ENCODE results near the gene ZBTB47.
A peak's percentile ranks its signal among the peaks of the same experiment; 100 is the strongest.

The ZBTB47 gene

GRCh38 chr3:42665050-42665878 lies 11.8 kb downstream of the ZBTB47 start:
- DNase-seq (ENCODE audit: low spot score), result peak; percentile 8

- peak; percentile 11 for DNase-seq (ENCODE audit: low spot score)
Measured at GRCh38 chr3:42666022-42666421, 12.5 kb downstream of the ZBTB47 start.

- DNase-seq (ENCODE audit: low spot score), result peak; percentile 6
Measured at GRCh38 chr3:42666577-42666998, 13.1 kb downstream of the ZBTB47 start.

- DNase-seq (ENCODE audit: low spot score), result peak; percentile 8
Measured at GRCh38 chr3:42667096-42667522, 13.6 kb downstream of the ZBTB47 start.

- peak; percentile 7 for DNase-seq (ENCODE audit: low spot score)
Measured at GRCh38 chr3:42667523-42668412, 14.3 kb downstream of the ZBTB47 start.

GRCh38 chr3:42668413-42668760 lies 14.9 kb downstream of the ZBTB47 start:
- peak; percentile 3 for DNase-seq (ENCODE audit: low spot score)

- peak; percentile 18 for DNase-seq (ENCODE audit: low spot score)
Measured at GRCh38 chr3:42668793-42669217, 15.3 kb downstream of the ZBTB47 start.

- no peak for DNase-seq (ENCODE audit: low spot score)
Measured at GRCh38 chr3:42670051-42670576, 16.6 kb downstream of the ZBTB47 start.

- DNase-seq (ENCODE audit: low spot score), result no peak
Measured at GRCh38 chr3:42670670-42671069, 17.2 kb downstream of the ZBTB47 start.

GRCh38 chr3:42672515-42672914 lies 19.0 kb downstream of the ZBTB47 start:
- no peak for DNase-seq (ENCODE audit: low spot score)

- no peak for DNase-seq (ENCODE audit: low spot score)
Measured at GRCh38 chr3:42673082-42673481, 19.6 kb downstream of the ZBTB47 start.

GRCh38 chr3:42674146-42674545 lies 20.6 kb downstream of the ZBTB47 start:
- DNase-seq (ENCODE audit: low spot score), result no peak

- no peak for DNase-seq (ENCODE audit: low spot score)
Measured at GRCh38 chr3:42675909-42676308, 22.4 kb downstream of the ZBTB47 start.

GRCh38 chr3:42678447-42678846 lies 24.9 kb downstream of the ZBTB47 start:
- no peak for DNase-seq (ENCODE audit: low spot score)

GRCh38 chr3:42680271-42680670 lies 26.8 kb downstream of the ZBTB47 start:
- DNase-seq (ENCODE audit: low spot score), result peak; percentile 56

- DNase-seq (ENCODE audit: low spot score), result peak; percentile 50
Measured at GRCh38 chr3:42680806-42681205, 27.3 kb downstream of the ZBTB47 start.

GRCh38 chr3:42681361-42682038 lies 28.0 kb downstream of the ZBTB47 start:
- DNase-seq (ENCODE audit: low spot score), result no peak

- DNase-seq (ENCODE audit: low spot score), result no peak
Measured at GRCh38 chr3:42682301-42683070, 29.0 kb downstream of the ZBTB47 start.

GRCh38 chr3:42683875-42684598 lies 30.5 kb downstream of the ZBTB47 start:
- DNase-seq (ENCODE audit: low spot score), result peak; percentile 95

GRCh38 chr3:42684632-42685362 lies 31.3 kb downstream of the ZBTB47 start:
- DNase-seq (ENCODE audit: low spot score), result no peak

All from GM03348 (cell line).